ENCODE measurements around the gene SPIC.
"Not testable (repeated sequence)": the region's sequence is repeated elsewhere in the genome, so short reads cannot be mapped to it uniquely, and the experiment has no call there.

Gene SPIC

DNA sequence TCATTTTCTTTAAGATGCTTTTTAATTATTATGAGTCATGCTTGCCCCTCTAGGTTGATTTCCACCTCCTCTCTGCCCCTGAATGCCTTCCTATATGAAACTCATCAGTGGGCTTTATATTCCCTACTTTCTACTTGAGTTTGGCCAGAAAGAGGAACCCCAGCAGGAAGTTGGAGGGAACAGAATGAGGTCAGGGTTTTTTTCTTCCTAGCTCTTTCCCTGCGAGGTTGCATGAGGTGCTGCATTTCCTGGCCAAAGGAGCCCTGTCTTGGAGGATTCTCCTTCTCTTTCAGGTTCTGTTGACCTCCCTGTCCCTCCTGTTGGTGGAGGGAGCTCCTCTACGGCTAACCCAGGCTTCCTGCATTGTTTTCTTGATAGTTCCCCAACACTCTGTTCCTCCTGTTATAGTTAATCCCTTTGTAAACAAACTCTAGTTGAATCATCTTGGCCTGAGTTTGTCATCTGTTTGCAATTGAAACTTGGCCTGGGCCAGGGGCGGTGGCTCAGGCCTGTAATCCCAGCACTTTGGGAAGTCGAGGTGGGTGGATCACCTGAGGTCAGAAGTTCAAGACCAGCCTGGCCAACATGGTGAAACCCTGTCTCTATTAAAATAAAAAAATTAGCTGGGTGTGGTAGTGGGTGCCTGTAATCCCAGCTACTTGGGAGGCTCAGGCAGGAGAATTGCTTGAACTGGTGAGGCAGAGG, 15.3 kb upstream of the SPIC start:
- CTCF ChIA-PET = interaction anchor here (0.6 kb wide), 1 partner anchor 21 kb away, joined by 3 read pairs; no protein-coding TSS in a partner anchor
- POLR2A ChIA-PET (ENCODE audit: low non-redundant PET) = no interaction called here
- TF ChIP-seq, protein P1, sequence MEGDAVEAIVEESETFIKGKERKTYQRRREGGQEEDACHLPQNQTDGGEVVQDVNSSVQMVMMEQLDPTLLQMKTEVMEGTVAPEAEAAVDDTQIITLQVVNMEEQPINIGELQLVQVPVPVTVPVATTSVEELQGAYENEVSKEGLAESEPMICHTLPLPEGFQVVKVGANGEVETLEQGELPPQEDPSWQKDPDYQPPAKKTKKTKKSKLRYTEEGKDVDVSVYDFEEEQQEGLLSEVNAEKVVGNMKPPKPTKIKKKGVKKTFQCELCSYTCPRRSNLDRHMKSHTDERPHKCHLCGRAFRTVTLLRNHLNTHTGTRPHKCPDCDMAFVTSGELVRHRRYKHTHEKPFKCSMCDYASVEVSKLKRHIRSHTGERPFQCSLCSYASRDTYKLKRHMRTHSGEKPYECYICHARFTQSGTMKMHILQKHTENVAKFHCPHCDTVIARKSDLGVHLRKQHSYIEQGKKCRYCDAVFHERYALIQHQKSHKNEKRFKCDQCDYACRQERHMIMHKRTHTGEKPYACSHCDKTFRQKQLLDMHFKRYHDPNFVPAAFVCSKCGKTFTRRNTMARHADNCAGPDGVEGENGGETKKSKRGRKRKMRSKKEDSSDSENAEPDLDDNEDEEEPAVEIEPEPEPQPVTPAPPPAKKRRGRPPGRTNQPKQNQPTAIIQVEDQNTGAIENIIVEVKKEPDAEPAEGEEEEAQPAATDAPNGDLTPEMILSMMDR (conservative IDR thresholded peaks at IDR 0.05; ENCODE audit: low read depth) = no peak
- peak; percentile 64 for DNase-seq (ENCODE audit: low spot score)
- no peak overlapping the region for H3K27ac ChIP-seq

DNA sequence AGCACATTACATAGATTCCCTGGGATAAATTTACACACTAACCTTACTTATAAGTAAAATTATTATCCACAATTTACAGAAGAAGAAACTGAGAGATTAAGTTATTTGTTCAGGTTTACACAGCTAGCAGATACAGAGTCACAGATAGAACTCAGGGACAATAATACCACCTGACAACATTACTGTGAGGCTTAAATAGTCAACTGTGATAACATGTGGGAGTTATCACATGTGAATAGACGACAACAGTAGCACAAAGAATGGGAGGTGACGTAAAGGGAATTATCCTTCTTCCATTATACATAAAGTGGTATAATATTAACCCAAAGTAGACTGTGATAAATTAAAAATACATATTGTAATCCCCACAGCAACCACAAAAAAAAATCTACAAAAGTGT, 6.2 kb upstream of the SPIC start:
- CTCF ChIA-PET = no interaction called here
- POLR2A ChIA-PET (ENCODE audit: low non-redundant PET) = no interaction called here
- TF ChIP-seq, protein P1 (conservative IDR thresholded peaks at IDR 0.05; ENCODE audit: low read depth) = no peak

DNA sequence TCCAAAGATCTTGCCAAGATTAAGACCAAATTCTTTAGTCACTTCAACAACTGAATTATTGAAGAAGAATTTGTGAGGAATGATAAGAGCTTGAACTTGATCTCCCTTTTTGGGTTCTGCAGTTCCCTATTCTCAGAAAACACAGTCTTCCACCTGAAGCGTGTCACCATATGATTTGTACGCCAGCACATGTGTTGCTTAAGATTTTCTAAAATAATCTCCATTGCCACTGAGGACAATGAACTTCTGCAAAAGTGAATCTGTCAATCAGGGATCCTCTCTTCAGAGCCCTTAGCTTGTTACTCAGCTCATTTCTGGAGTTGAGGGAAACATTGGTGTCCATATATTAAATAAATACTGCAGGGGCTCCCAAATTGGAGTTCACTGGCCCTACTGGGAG, 4.2 kb upstream of the SPIC start:
- H3K27ac ChIP-seq = no peak overlapping the region
- POLR2A ChIA-PET (ENCODE audit: low non-redundant PET) = no interaction called here
- TF ChIP-seq, protein P1 (conservative IDR thresholded peaks at IDR 0.05; ENCODE audit: low read depth) = no peak
- CTCF ChIA-PET = interaction anchor here (1.5 kb wide), 1 partner anchor 56 kb away, joined by 3 read pairs; no protein-coding TSS in a partner anchor
- no peak for DNase-seq (ENCODE audit: low spot score)

More for the DNA sequence above, 6.2 kb upstream of the SPIC start:
- no peak for DNase-seq (ENCODE audit: low spot score)
- no peak overlapping the region for H3K27ac ChIP-seq

DNA sequence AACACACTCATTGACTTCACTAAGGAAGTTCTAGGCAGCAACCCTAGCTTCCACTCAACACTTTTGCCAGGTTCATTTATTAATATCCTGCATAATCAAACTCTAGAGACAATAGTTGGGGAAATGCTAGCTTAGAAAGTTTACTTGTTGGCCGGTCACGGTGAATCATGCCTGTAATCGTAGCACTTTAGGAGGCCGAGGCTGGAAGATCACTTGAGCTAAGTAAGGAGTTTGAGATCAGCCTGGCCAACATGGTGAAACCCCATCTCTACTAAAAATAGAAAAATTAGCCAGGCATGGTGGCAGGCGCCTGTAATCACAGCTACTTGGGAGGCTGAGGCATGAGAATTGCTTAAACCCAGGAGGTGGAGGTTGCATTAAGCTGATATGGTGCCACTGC, 3.3 kb upstream of the SPIC start:
- ChIA-PET POLR2A (ENCODE audit: low non-redundant PET) (interaction anchor here (0.7 kb wide), 1 partner anchor 227 kb away, joined by 4 read pairs; no protein-coding TSS in a partner anchor), CTCF (interaction anchor here (0.6 to 1.5 kb wide), 5 partner anchors 57 to 880 kb away, joined by 3 read pairs; no protein-coding TSS in a partner anchor)
- not testable (repeated sequence) for H3K27ac ChIP-seq; DNase-seq (ENCODE audit: low spot score)

DNA sequence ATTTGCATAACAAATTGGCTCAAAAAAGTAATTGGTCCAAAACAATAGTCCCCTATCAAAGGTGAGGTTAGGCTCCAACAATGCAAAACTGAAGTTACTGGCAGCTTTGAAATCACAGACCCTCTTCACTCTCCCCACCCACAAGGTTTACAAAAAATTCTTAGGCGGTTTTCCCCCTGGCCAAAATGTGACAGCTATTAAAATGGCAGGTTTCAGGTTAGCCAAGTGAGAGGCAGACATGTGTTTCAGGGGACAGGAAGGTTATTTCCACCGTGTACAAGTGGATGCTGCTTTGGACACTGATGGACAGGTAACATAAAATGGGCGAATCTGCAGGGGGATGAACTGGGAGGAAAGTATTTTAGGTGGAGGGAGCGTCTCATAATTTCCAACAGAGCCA, 888 bp upstream of the SPIC start:
- ChIA-PET POLR2A (ENCODE audit: low non-redundant PET) (no interaction called here), CTCF (no interaction called here)
- H3K27ac ChIP-seq = no peak overlapping the region
- no peak for DNase-seq (ENCODE audit: low spot score)
- TF ChIP-seq, protein P1 (conservative IDR thresholded peaks at IDR 0.05; ENCODE audit: low read depth) = no peak

DNA sequence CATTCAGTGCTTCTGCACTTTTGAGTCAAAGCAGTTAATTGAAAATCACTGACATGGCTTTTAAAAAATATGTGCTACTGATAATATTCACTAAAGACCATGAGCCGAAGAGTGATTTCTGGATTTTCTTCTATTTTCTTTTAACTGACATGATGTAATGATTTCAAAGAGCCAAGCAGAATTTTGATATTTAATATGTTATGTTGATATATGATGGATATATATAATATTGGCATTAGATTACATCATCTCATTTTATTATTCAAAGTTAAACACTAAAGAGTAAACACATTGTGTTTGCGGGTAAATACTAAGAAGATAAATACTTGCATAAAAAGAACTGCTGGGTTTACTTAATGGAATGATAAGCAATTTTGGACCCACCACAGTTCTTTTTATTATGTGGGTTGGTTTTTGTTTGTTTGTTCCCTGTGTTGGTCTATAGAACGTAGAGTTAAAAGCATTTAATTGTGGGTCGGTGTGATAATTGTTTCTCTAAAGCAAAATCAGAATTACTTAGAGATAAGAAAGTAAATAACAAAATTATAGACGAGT, 692 bp downstream of the SPIC start:
- H3K27ac ChIP-seq = no peak overlapping the region
- CTCF ChIA-PET = no interaction called here
- POLR2A ChIA-PET (ENCODE audit: low non-redundant PET) = no interaction called here
- TF ChIP-seq, protein P1 (conservative IDR thresholded peaks at IDR 0.05; ENCODE audit: low read depth) = no peak
- no peak for DNase-seq (ENCODE audit: low spot score)

DNA sequence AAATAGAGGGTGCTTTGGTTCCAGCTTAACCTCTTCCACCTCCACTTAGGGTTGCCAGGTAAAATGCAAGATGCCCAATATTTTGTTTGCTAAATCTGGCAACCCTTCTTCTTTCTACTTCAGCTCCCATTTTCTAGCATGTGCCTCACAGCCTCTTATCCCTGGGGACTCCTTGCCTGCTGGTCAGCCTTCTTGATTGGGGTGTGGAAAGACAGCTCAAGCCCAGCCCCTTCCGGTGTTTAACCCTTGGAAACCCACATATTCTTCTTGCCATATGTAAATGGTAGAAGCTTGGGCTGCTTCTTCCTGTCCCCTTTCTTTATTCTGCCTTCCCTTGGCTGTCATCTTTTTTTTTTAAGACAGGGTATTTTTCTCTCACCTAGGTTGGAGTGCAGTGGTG, 5.7 kb downstream of the SPIC start:
- no peak for DNase-seq (ENCODE audit: low spot score)
- ChIA-PET CTCF (interaction anchor here (0.7 kb wide), 1 partner anchor 1288 kb away, joined by 3 read pairs; no protein-coding TSS in a partner anchor), POLR2A (ENCODE audit: low non-redundant PET) (no interaction called here)
- no peak overlapping the region for H3K27ac ChIP-seq
- TF ChIP-seq, protein P1 (conservative IDR thresholded peaks at IDR 0.05; ENCODE audit: low read depth) = no peak
